Osteoblast (primary cell): ENCODE results near the gene DNER. TPM values are rescaled to one million over a fixed set of nuclear protein-coding genes. Genes with fewer than 3 reads are reported as not detected.
A peak's percentile ranks its signal among the peaks of the same experiment; 100 is the strongest.
"Not testable (repeated sequence)": the region's sequence is repeated elsewhere in the genome, so short reads cannot be mapped to it uniquely, and the experiment has no call there.

ENCODE experiments used
- DNase-seq: peaks from one replicate; pipeline ENCODE4 v3.0.0; 2011; ENCODE audit warnings: low spot score, mixed read lengths; ENCODE audit not compliant: insufficient read length; ENCODE audit errors: missing footprints
- H2AFZ ChIP-seq: 2 replicates; pipeline ENCODE4 v1.6.0; 2011; ENCODE audit warnings: mild to moderate bottlenecking, low read length
- H3K27ac ChIP-seq: 2 replicates; pipeline ENCODE4 v1.5.1; 2011; ENCODE audit warnings: mild to moderate bottlenecking, low read depth, low read length, moderate library complexity
- H3K27me3 ChIP-seq: 2 replicates; pipeline ENCODE4 v1.6.0; 2012; ENCODE audit warnings: mild to moderate bottlenecking, control low read depth, inconsistent platforms, low read length, moderate library complexity; ENCODE audit not compliant: insufficient read depth
- H3K36me3 ChIP-seq: 2 replicates; pipeline ENCODE4 v1.5.1; 2011; ENCODE audit warnings: mild to moderate bottlenecking, low read length, control low read depth, moderate library complexity; ENCODE audit not compliant: insufficient read depth
- H3K4me1 ChIP-seq: 2 replicates; pipeline ENCODE4 v1.5.1; 2011; ENCODE audit warnings: mild to moderate bottlenecking, low read length, control low read depth, moderate library complexity; ENCODE audit not compliant: insufficient read depth
- H3K4me2 ChIP-seq: 2 replicates; pipeline ENCODE4 v1.6.0; 2011; ENCODE audit warnings: mild to moderate bottlenecking, low read length; ENCODE audit not compliant: insufficient read depth
- H3K4me3 ChIP-seq: fragments of 200-600 bp; sonication (generic); 3 replicates; pipeline ENCODE4 v1.5.1; 2012; ENCODE audit warnings: mild to moderate bottlenecking, low read length, inconsistent platforms; ENCODE audit not compliant: insufficient read depth
- H3K79me2 ChIP-seq: 2 replicates; pipeline ENCODE4 v1.6.0; 2012; ENCODE audit warnings: mild to moderate bottlenecking, low read length, control low read depth, inconsistent platforms; ENCODE audit not compliant: insufficient read depth
- H3K9me3 ChIP-seq: 2 replicates; pipeline ENCODE4 v1.5.1; 2011; ENCODE audit warnings: low read depth, low read length, control low read depth
- H4K20me1 ChIP-seq: 2 replicates; pipeline ENCODE4 v1.6.0; 2012; ENCODE audit warnings: mild to moderate bottlenecking, low read length, control low read depth; ENCODE audit not compliant: insufficient read depth
- total RNA-seq: library from RNA; depleted of rRNA; stranded (reverse); fragments of >200 nt; gene quantifications from 2 replicates; pipeline ENCODE4 v1.2.3, GENCODE V29; 2012
- TF ChIP-seq, protein P1 (sequence below): IDR thresholded peaks from 2 replicates; pipeline ENCODE4 v1.5.1; 2011; ENCODE audit warnings: mild to moderate bottlenecking, low read depth, low read length, moderate library complexity; ENCODE audit errors: extremely low read depth

DNER gene
- total RNA-seq, 1 donor = 0.36 TPM

DNA sequence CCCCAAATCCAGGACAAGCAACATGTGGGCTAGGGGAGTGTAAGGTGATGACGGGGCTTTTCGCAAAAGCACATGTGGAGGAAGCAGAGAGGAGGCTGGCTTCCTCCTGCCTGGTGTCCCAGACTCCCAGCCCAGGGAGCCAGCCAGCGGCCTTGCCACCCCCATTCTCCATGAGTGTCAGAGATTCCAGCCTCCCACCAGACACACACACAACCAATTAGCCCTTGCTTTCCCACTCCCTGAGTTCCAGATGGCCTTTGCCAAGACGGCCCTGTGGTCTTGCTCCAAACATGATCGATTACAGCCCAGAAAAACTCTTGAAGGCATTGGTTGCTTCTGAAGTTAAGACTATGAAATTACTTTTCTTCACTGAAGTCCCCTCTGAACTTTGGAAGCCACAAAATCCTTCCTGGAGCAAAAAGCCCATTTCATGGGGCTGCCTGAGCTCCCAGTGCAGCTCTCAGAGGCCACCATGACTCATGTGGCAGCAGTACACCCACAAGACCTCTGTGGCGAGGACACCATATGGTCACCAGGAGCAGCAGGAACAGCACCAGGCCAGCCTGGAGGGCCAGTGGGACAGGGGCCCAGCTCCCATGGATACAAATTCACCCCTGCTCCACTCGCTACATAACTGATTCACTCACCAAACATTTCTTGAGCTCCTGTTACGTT, 374.1 kb downstream of the DNER start:
- no peak overlapping the region for H3K4me2 ChIP-seq
- H3K9me3 ChIP-seq = no peaks in the 10 kb centered on the region
- DNase-seq = no peak
- no peaks in the 10 kb centered on the region for H3K36me3 ChIP-seq
- H3K79me2 ChIP-seq = no peaks in the 10 kb centered on the region
- H2AFZ ChIP-seq = no peak overlapping the region
- TF ChIP-seq, protein P1, sequence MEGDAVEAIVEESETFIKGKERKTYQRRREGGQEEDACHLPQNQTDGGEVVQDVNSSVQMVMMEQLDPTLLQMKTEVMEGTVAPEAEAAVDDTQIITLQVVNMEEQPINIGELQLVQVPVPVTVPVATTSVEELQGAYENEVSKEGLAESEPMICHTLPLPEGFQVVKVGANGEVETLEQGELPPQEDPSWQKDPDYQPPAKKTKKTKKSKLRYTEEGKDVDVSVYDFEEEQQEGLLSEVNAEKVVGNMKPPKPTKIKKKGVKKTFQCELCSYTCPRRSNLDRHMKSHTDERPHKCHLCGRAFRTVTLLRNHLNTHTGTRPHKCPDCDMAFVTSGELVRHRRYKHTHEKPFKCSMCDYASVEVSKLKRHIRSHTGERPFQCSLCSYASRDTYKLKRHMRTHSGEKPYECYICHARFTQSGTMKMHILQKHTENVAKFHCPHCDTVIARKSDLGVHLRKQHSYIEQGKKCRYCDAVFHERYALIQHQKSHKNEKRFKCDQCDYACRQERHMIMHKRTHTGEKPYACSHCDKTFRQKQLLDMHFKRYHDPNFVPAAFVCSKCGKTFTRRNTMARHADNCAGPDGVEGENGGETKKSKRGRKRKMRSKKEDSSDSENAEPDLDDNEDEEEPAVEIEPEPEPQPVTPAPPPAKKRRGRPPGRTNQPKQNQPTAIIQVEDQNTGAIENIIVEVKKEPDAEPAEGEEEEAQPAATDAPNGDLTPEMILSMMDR = no peak
- H3K27ac ChIP-seq = no peak overlapping the region
- peaks cover 6% of the 10 kb centered on the region for H3K4me1 ChIP-seq
- no peak overlapping the region for H3K4me3 ChIP-seq
- H4K20me1 ChIP-seq = no peaks in the 10 kb centered on the region
- no peaks in the 10 kb centered on the region for H3K27me3 ChIP-seq

DNA sequence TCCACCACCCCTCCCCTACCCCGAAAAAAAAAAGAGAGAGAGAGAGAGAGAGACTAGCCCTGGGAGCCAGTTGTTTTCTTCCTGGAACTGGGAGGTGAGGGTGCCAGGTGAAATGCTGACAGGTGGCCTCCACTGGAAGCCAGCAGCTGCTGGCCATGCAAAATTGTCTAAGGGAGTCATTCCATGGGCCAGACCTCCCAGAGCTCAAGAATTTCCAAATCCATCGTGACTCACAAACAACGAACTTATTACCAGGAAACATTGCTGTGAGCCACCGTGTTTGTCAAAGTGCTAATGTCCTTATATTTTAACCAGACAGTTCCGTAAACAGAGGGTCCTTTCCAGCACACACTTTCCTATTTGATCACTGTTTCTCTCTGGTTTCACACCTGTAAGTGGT, 374.7 kb downstream of the DNER start:
- Histone ChIP-seq H3K27ac (no peak overlapping the region), H2AFZ (no peak overlapping the region), H3K79me2 (no peaks in the 10 kb centered on the region), H3K4me3 (no peak overlapping the region), H3K27me3 (no peaks in the 10 kb centered on the region), H3K9me3 (no peaks in the 10 kb centered on the region), H3K4me1 (peaks cover 4% of the 10 kb centered on the region), H3K36me3 (no peaks in the 10 kb centered on the region), H3K4me2 (no peak overlapping the region), H4K20me1 (no peaks in the 10 kb centered on the region)
- TF ChIP-seq, protein P1 = no peak
- DNase-seq = no peak

DNA sequence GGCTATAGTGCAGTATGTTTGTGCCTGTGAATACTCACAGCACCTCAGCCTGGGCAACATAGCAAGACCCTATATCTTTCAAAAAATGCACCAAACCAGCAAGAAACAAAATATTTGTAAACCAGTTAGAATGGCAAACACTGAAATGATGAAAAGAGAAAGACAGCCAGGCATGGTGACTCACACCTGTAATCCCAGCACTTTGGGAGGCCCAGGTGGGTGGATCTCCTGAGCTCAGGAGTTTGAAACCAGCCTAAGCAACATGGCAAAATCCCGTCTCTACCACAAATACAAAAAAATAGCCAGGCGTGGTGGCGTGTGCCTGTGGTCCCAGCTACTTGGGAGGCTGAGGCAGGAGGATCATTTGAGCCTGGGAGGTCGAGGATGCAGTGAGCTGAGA, 375.2 kb downstream of the DNER start:
- not testable (repeated sequence) for DNase-seq, H3K27ac ChIP-seq, H4K20me1 ChIP-seq, H3K4me2 ChIP-seq, H3K4me1 ChIP-seq, H3K4me3 ChIP-seq, H3K9me3 ChIP-seq, H3K36me3 ChIP-seq, H2AFZ ChIP-seq, H3K79me2 ChIP-seq, H3K27me3 ChIP-seq

DNA sequence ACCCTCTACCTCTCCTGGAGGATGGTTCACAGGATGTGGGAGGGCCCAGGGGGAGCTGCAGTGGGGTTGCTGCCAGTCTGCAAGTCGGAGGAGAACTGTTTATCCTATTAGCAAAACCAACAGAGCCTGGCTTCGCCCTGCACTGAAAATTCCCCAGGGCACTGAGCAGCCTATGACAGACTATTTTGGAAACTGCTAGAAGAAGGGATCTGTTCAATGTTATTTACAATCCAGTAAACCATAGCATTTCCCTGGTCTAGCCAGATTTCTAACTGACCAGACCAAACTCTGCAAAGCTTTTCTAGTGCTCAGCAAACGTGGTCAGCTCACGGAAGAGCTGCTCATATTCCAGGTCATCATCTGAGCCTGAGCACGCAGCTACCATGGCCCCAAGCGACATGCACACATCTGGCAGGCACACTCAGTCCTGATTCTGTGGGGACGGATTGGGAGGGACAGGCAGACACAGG, 378.4 kb downstream of the DNER start:
- no peak overlapping the region for H3K27ac ChIP-seq
- no peaks in the 10 kb centered on the region for H3K9me3 ChIP-seq
- no peaks in the 10 kb centered on the region for H3K27me3 ChIP-seq
- no peaks in the 10 kb centered on the region for H4K20me1 ChIP-seq
- H2AFZ ChIP-seq = peak overlapping the region; percentile 57
- no peak for DNase-seq
- TF ChIP-seq, protein P1 = no peak
- H3K4me1 ChIP-seq = peaks cover 3% of the 10 kb centered on the region
- H3K4me3 ChIP-seq = no peak overlapping the region
- no peaks in the 10 kb centered on the region for H3K79me2 ChIP-seq
- H3K36me3 ChIP-seq = no peaks in the 10 kb centered on the region
- H3K4me2 ChIP-seq = no peak overlapping the region
